CD14-positive monocyte (primary cell): ENCODE data around the gene WWOX. TPM values are rescaled to one million over a fixed set of nuclear protein-coding genes. Genes with fewer than 3 reads are reported as not detected.

Source experiments
- DNase-seq, 3 donors: peaks; one replicate each; pipeline ENCODE4 v3.0.0-alpha.2; 2011 to 2022
- H2AFZ ChIP-seq: 2 replicates; pipeline ENCODE4 v1.6.0; 2012; ENCODE audit warnings: mild to moderate bottlenecking, low read depth, low read length, inconsistent platforms; ENCODE audit not compliant: insufficient read depth, poor library complexity, severe bottlenecking
- H3K27ac ChIP-seq, 2 donors: 1 replicate in 1 of 2; 2 replicates in 1 of 2; pipeline ENCODE4 v1.5.1; 2012 to 2013; ENCODE audit warnings: low read length in 2 of 2, control low read depth in 1 of 2, inconsistent platforms in 1 of 2, low read depth in 1 of 2, mild to moderate bottlenecking in 1 of 2
- H3K27me3 ChIP-seq, 2 donors: one replicate each; pipeline versions ENCODE4 v1.6.0 to v1.6.1; 2011 to 2013; ENCODE audit warnings: low read length in 2 of 2; ENCODE audit not compliant: control insufficient read depth in 2 of 2, insufficient read depth in 2 of 2
- H3K36me3 ChIP-seq, 2 donors: replicated peaks in 1 of 2; 1 replicate in 1 of 2; 2 replicates in 1 of 2; pipeline versions ENCODE4 v1.5.1 to v1.6.1; 2012 to 2013; ENCODE audit warnings: low read length in 2 of 2, control low read depth in 1 of 2, inconsistent platforms in 1 of 2, mild to moderate bottlenecking in 1 of 2; ENCODE audit not compliant: insufficient read depth in 2 of 2, control insufficient read depth in 1 of 2
- H3K4me1 ChIP-seq, 2 donors: 1 replicate in 1 of 2; 2 replicates in 1 of 2; pipeline versions ENCODE4 v1.5.1 to v1.6.1; 2012 to 2013; ENCODE audit warnings: low read length in 2 of 2, control low read depth in 1 of 2, inconsistent platforms in 1 of 2, mild to moderate bottlenecking in 1 of 2, moderate library complexity in 1 of 2; ENCODE audit not compliant: insufficient read depth in 2 of 2, control insufficient read depth in 1 of 2
- H3K4me2 ChIP-seq: replicated peaks from 2 replicates; pipeline ENCODE3; 2012; ENCODE audit warnings: low read length, moderate library complexity, mild to moderate bottlenecking; ENCODE audit not compliant: poor library complexity, severe bottlenecking; ENCODE audit errors: extremely low read depth
- H3K4me3 ChIP-seq, 3 experiments: fragments of 200-600 bp in 1 of 3; sonication (generic) in 1 of 3; replicated peaks in 1 of 3; 1 replicate in 2 of 3; 2 replicates in 1 of 3; pipeline ENCODE4 v1.5.1; 2011 to 2013; ENCODE audit warnings: low read length in 3 of 3, mild to moderate bottlenecking in 3 of 3, control low read depth in 2 of 3, low read depth in 2 of 3, inconsistent platforms in 1 of 3, moderate library complexity in 1 of 3
- H3K79me2 ChIP-seq: 2 replicates; pipeline ENCODE4 v1.6.0; 2012; ENCODE audit warnings: mild to moderate bottlenecking, control low read depth, inconsistent platforms, low read length, moderate library complexity; ENCODE audit not compliant: insufficient read depth
- H3K9ac ChIP-seq: 2 replicates; pipeline ENCODE4 v1.6.0; 2017; ENCODE audit warnings: low read length, mild to moderate bottlenecking; ENCODE audit not compliant: insufficient read depth, poor library complexity, severe bottlenecking
- H3K9me3 ChIP-seq, 2 donors: replicated peaks in 1 of 2; 1 replicate in 1 of 2; 2 replicates in 1 of 2; pipeline versions ENCODE4 v1.5.1 to v1.6.1; 2012 to 2013; ENCODE audit warnings: low read length in 2 of 2, control low read depth in 1 of 2; ENCODE audit not compliant: control insufficient read depth in 1 of 2, insufficient read depth in 1 of 2
- H4K20me1 ChIP-seq: 2 replicates; pipeline ENCODE4 v1.6.0; 2012; ENCODE audit warnings: mild to moderate bottlenecking, low read length, control low read depth, moderate library complexity; ENCODE audit not compliant: insufficient read depth
- H3K27ac Mint-ChIP-seq, 7 donors: one replicate each; pipeline ENCODE4 v1.8.0; 2020; ENCODE audit warnings: mild to moderate bottlenecking in 7 of 7, mixed read lengths in 7 of 7, moderate library complexity in 6 of 7, inconsistent platforms in 2 of 7
- H3K27me3 Mint-ChIP-seq, 3 donors: one replicate each; pipeline ENCODE4 v1.8.0; 2021 to 2022; ENCODE audit warnings: low read depth in 3 of 3, mild to moderate bottlenecking in 3 of 3, mixed read lengths in 3 of 3, moderate library complexity in 3 of 3, inconsistent platforms in 1 of 3
- H3K36me3 Mint-ChIP-seq, 2 donors: one replicate each; pipeline ENCODE4 v1.8.0; 2020; ENCODE audit warnings: mixed read lengths in 2 of 2, inconsistent platforms in 1 of 2, mild to moderate bottlenecking in 1 of 2
- H3K4me1 Mint-ChIP-seq: one replicate; pipeline ENCODE4 v1.8.0; 2020; ENCODE audit warnings: mild to moderate bottlenecking, mixed read lengths
- H3K4me3 Mint-ChIP-seq, 2 donors: one replicate each; pipeline ENCODE4 v1.8.0; 2020; ENCODE audit warnings: mild to moderate bottlenecking in 2 of 2, mixed read lengths in 2 of 2, moderate library complexity in 1 of 2
- H3K9me3 Mint-ChIP-seq, 7 donors: one replicate each; pipeline ENCODE4 v1.8.0; 2020 to 2022; ENCODE audit warnings: mixed read lengths in 7 of 7, mild to moderate bottlenecking in 6 of 7, moderate library complexity in 6 of 7, inconsistent platforms in 2 of 7
- WGBS: methylation state at CpG from one replicate; pipeline ENCODE4 v1.1.5; 2013; ENCODE audit warnings: missing lambda C conversion rate; ENCODE audit not compliant: insufficient coverage; 5-methylcytosine and 5-hydroxymethylcytosine counted together
- intact Hi-C, 2 donors: fragments of 100-400 bp; cut with micrococcal nuclease; formaldehyde crosslinking; loops; one replicate each; pipeline versions ENCODE4 v1.15.0 to v1.15.1; 2023
- polyA plus RNA-seq, 3 donors: library from polyadenylated mRNA; depleted of rRNA in 1 of 3; unstranded in 2 of 3; stranded (reverse) in 1 of 3; fragments of 300-500 nt in 2 of 3; fragments of >200 nt in 1 of 3; fragmentation: Illumina TruSeq in 2 of 3; gene quantifications; 1 replicate in 2 of 3; 2 replicates in 1 of 3; pipeline ENCODE4 v1.2.3, GENCODE V29; 2012 to 2021
- TF ChIP-seq, protein P1 (sequence below): fragments of 200-600 bp; IDR thresholded peaks from one replicate; pipeline ENCODE4 v1.8.0; 2022; ENCODE audit warnings: antibody characterized with exemption, mild to moderate bottlenecking

Gene WWOX
- polyA plus RNA-seq, 3 donors = 4.0 to 7.0 (median 6.3) TPM

DNA sequence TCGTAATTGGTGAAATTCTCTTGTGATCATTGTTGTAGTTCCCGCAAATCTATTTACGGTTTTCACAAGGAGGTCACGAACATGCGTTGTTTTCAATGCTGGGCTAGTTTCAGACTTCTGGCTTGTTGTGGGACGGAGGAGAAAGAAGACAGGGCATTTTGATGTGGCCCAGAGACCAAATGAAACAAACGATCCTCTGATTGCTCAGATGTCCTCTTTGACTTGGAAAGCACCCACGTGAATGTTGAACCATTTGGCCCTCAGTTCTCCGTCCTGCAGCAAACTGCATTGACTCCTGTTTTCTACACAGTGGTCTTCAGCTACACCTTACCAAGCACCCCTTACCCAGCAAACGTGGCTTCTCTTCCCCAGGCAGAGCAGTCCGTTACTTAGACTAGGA lies 391.0 kb downstream of the WWOX start:
- Histone ChIP-seq H3K27me3 (no peaks in the 10 kb centered on the region), H3K27ac (no peak overlapping the region), H2AFZ (no peak overlapping the region), H3K36me3 (no peaks in the 10 kb centered on the region), H3K4me3 (no peak overlapping the region), H3K79me2 (no peaks in the 10 kb centered on the region), H3K9ac (no peak overlapping the region), H4K20me1 (no peaks in the 10 kb centered on the region), H3K4me1 (peaks cover 8 to 11% of the 10 kb centered on the region in 2 donors), H3K4me2 (no peak overlapping the region), H3K9me3 (no peaks in the 10 kb centered on the region)
- H3K27ac Mint-ChIP-seq = no peak overlapping the region
- H3K36me3 Mint-ChIP-seq = no peaks in the 10 kb centered on the region
- 92% methylated on average over 11 of the region's 11 CpGs for WGBS
- intact Hi-C loops = no loop called here
- DNase-seq = no peak
- TF ChIP-seq, protein P1, sequence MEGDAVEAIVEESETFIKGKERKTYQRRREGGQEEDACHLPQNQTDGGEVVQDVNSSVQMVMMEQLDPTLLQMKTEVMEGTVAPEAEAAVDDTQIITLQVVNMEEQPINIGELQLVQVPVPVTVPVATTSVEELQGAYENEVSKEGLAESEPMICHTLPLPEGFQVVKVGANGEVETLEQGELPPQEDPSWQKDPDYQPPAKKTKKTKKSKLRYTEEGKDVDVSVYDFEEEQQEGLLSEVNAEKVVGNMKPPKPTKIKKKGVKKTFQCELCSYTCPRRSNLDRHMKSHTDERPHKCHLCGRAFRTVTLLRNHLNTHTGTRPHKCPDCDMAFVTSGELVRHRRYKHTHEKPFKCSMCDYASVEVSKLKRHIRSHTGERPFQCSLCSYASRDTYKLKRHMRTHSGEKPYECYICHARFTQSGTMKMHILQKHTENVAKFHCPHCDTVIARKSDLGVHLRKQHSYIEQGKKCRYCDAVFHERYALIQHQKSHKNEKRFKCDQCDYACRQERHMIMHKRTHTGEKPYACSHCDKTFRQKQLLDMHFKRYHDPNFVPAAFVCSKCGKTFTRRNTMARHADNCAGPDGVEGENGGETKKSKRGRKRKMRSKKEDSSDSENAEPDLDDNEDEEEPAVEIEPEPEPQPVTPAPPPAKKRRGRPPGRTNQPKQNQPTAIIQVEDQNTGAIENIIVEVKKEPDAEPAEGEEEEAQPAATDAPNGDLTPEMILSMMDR = no peak
- peaks cover 0 to 3% (median 2%) of the 10 kb centered on the region in 3 donors for H3K27me3 Mint-ChIP-seq
- peaks cover 5% of the 10 kb centered on the region for H3K4me1 Mint-ChIP-seq
- no peak overlapping the region for H3K4me3 Mint-ChIP-seq
- H3K9me3 Mint-ChIP-seq = peaks cover 0 to 3% (median 0%) of the 10 kb centered on the region in 7 donors

DNA sequence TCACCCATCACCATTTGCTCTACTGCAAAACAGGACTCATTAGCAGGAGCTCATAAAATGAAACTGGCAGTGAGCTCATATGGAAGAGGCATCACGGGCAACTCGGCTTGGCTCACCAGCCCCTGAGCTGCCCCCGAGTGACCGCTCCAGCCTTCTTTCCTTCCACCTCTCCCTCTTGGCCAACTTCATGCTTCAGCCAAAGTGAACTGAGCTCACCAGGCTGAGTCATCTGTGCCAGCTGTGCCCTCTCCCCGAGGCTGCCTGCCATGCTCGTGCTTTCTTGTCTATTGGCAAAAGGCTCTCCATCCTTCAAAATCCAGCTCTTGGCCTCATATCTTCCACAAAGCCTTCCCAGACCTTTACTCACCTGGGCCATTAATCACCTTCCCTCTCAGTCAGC lies 391.4 kb downstream of the WWOX start:
- Histone ChIP-seq H3K4me2 (no peak overlapping the region), H3K9me3 (no peaks in the 10 kb centered on the region), H3K4me1 (peaks cover 8 to 11% of the 10 kb centered on the region in 2 donors), H3K9ac (no peak overlapping the region), H3K27me3 (no peaks in the 10 kb centered on the region), H3K4me3 (no peak overlapping the region), H3K27ac (no peak overlapping the region), H3K36me3 (no peaks in the 10 kb centered on the region), H3K79me2 (no peaks in the 10 kb centered on the region), H4K20me1 (no peaks in the 10 kb centered on the region), H2AFZ (no peak overlapping the region)
- TF ChIP-seq, protein P1 = no peak
- Mint-ChIP-seq H3K36me3 (no peaks in the 10 kb centered on the region), H3K27me3 (peaks cover 0 to 2% (median 2%) of the 10 kb centered on the region in 3 donors), H3K4me1 (peaks cover 5% of the 10 kb centered on the region), H3K9me3 (peaks cover 0 to 3% (median 0%) of the 10 kb centered on the region in 7 donors), H3K27ac (no peak overlapping the region), H3K4me3 (no peak overlapping the region)
- intact Hi-C loops = no loop called here
- no peak for DNase-seq
- WGBS = 100% methylated on average over 6 of the region's 6 CpGs
